HG03469 (cell line): Measurements from ENCODE around the gene PROZ.
A peak's percentile ranks its signal among the peaks of the same experiment; 100 is the strongest.

Experiments
- ATAC-seq: cut with Tn5 transposase; IDR thresholded peaks from one replicate; pipeline ENCODE4 v1.9.1; 2021; ENCODE audit warnings: mild to moderate bottlenecking, moderate library complexity, moderate number of reproducible peaks; ENCODE audit not compliant: unreplicated experiment

PROZ gene

GRCh38 chr13:113196970-113197737 lies 38.7 kb downstream of the PROZ start:
- ATAC-seq = no peak

- ATAC-seq = no peak
These were observed 43.4 kb downstream of the PROZ start for GRCh38 chr13:113201815-113202214.

GRCh38 chr13:113202912-113203311 lies 44.5 kb downstream of the PROZ start:
- no peak for ATAC-seq

- ATAC-seq = no peak
These were observed 45.3 kb downstream of the PROZ start for GRCh38 chr13:113203507-113204377.

DNA sequence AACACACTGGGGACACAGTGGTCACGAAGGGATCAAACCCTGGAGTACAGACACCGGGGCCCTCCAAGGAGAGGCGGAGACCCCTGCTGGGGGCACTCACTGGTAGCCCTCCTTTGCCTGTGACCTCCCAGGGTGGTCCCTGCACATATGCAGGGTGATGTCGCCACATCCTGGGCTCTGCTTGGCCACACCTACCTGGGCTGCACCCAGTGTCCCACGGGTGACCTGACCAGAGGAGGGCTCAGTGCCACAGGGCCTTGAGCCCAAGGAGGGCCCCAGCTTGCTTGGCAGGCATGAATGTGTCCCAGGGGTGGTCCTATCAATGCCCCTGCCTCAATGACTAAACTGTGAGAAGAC lies 45.9 kb downstream of the PROZ start:
- no peak for ATAC-seq

GRCh38 chr13:113205428-113205931 lies 47.0 kb downstream of the PROZ start:
- no peak for ATAC-seq

DNA sequence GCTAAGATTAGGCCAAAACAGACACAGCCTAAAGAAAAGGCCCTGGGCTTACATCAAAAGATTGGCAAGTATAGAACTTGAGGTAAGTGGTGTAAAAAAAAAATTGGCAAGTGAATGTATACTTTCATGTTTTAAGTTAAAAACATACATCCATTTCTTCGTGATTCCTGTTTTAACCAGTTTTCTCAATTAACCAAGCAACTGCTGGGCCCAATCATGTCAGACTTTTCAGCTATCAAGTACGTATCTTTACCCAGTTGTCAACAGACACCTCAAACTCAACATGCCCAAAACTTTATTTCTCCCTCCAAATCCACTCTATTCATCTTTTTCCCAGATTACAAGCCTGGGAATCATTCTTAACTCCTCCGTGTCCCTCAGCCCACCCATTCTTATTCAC lies 49.0 kb downstream of the PROZ start:
- no peak for ATAC-seq

DNA sequence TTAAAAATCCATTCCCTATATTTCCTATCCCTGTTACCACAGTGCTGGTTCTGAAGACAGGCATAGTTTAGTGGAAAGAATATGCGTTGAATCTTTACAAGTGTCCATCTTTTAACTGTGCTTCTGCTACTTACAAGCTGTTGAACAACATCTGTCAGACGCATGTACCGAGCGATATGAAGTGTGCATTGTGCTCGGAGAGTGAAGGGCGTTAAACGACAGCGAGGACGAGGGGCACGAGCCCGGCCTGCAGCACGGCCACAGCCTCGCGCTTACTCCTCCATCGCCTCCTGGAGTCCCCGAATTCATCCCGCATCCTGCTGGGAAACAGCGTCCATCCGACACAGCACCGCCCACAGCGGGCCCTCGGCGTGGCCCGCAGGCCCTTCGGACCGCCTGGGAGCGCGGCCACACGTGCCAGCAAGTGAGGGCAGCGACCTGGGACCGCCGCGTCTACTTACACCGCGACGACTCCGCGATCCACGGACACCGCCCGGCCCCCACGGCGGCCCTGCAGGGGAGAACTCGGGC lies 49.5 kb downstream of the PROZ start:
- ATAC-seq = peak; percentile 3

- peak; percentile 54 for ATAC-seq
These were observed 50.2 kb downstream of the PROZ start, which contains the start of gene PCID2 for GRCh38 chr13:113208421-113209335. PCID2 (minus strand) TSS chr13:113208669; CDS start chr13:113208634, 35 bp downstream.

- peak; percentile 11 for ATAC-seq
These were observed 50.9 kb downstream of the PROZ start, which contains the start of gene CUL4A for GRCh38 chr13:113209336-113209758. CUL4A (plus strand) TSS chr13:113209613; CDS start chr13:113209628, 15 bp downstream.

GRCh38 chr13:113209759-113210421 lies 51.4 kb downstream of the PROZ start:
- peak; percentile 28 for ATAC-seq

DNA sequence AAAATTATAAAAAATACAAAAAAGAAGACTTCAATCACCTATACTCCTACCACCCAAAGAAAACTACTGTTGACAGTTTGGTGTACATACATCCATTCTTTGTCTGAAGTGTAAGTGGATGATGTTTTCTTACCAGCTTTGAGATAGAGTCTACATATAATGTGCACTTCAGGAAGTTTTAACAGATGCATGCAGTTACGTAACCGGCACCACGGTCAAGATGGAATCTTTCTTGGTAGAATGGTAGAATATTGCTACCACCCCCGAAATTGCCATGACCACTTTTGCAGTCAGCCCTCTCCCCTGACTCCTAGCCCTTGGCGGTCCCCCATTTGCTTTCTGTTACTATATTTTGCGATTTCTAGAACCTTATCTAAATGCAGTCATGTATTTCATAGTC lies 52.4 kb downstream of the PROZ start:
- no peak for ATAC-seq

DNA sequence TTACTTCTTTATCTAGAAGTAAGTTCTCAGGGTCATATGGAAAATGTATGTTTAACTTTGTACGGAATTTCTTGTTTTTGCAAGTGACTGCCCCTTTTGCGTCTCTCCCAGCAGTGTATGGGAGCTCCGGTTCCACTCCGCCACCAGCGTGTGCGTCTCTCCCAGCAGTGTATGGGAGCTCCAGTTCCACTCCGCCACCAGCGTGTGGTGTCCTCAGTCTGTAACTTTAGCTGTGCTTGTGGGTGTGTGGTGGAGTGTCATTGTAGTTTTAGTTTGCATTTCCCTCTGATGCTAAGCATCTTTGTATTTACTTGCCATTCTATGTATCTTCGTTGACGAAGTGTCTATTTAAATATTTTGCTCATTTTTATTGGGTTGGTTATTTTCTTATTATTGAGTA lies 53.3 kb downstream of the PROZ start:
- ATAC-seq = no peak

DNA sequence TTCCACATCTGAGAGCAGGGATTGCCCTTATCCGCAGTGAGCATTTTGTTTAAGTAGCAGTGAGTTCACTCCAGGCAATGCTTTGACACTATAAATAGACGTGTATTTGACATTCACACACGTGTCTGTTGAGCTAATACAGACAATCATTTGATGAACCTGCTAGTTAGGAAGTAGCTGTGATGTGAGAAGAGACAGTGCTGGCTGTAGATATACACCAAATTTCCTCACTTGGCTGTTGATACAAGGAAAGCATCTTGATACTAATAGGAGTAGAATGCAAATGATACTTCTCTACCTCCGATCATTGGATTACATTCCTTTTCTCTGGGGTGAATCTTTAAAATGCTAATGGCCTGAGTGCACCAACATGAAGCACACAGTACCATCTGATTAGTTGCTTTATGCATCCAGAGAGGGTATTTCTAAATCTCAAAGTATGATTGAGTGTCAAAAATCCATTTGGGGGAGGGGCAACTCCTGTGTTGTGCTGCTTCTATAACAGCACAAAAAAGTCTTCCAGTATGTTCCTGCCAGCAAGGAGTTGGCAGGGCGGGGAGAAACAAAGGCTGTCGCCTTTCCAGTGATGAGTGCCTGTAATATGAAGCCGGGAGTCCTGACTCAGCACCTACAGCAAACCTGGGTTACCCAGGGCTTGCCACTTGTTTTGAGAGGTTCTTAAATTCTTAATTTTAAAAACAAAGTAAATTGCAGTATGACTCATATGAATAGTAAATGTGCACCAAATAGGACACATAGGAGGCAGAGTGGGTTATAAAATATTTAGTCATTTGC lies 58.0 kb downstream of the PROZ start:
- ATAC-seq = no peak

DNA sequence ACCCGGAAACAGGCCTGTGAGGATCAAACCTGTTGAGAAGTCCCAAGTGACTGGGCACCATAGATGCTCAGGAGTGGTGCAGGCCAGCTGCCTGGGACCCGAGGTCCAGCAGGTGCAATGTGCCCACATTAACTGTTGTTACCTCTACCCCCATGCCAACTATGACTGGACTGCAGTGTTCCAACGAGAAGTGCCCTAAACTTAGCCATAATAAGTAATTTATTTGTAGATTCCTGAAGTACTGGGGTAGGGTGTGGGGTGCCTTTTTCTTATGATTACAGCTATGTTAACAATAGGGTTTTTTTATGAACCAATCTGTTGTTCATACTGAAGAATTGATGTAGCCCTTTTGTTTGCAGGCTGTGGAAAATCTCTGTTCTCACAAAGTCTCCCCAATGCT lies 60.1 kb downstream of the PROZ start:
- no peak for ATAC-seq

- ATAC-seq = no peak
These were observed 61.0 kb downstream of the PROZ start for GRCh38 chr13:113219256-113219940.

- ATAC-seq = no peak
These were observed 61.7 kb downstream of the PROZ start for GRCh38 chr13:113220141-113220598.

DNA sequence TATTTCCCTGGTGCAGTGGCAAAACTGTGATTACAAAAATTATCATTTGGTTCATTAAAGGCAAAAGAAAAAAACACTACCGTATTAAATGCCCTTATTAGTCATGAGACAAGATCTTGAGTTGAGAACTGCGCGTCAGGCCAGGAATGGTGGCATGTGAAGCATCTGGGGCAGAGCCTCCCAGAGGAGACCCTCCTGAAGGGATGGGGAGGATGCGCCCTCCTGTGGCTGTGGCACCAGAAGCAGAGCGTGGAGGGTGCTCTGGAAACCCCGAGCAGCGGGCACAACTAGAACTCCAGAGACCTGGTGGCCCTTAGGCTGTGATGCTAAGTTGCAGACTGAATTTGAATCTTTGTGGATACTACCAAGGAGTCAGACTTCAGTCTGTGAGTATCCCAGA lies 62.4 kb downstream of the PROZ start:
- no peak for ATAC-seq
